ENCODE data around the gene SH3TC2.

Gene SH3TC2

GRCh38 chr5:148957591-148958202 is 105.2 kb downstream of the SH3TC2 start:
- peak in 3 of 10 donors; percentile 19 to 32 (median 24) for DNase-seq
- intact Hi-C loops (cut with DNase I) = no loop called here

DNA sequence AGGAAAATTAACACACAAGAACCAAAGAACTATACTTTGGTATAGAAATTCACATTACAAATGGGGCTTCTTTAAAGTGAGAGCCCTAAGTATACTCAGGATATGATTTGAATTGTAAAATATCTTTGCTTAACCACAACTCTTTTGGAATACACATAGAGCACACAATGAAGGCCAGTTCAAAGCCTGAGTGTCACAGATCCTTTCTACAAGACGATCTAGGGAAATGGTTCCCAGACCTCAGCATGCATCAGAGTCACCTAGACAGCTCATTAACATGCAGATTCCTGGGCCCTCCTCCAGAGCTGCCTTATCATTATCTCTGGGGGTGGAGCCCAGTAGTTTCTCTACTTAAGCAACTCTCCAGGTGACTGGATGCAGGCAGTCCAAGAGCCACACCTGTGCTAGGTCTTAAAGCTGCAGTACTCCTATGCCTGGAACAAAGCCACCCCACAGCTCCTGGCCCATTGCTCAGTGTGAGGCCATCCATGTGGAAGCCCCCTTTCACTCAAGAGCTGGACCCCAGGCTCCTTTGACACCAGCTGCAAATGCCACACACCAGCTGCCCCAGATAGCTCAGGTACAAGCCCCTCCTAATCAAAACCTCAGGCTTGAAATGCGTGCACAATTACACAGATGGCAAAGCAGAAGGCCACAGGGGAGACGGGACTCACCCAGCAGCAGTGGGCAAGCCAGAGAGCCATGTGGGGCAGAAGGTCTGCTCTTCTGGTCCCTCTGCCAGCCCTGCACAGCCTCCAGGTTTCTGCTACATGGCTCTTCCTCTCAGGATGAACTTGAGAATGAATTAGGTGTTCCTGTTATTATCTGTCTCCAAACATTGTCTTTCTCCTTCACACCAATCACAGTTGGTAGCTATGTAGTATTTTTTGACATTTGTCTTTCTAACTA is 106.1 kb downstream of the SH3TC2 start:
- DNase-seq = no peak
- intact Hi-C loops (cut with DNase I) = no loop called here
